Neural cell (in vitro differentiated cells): ENCODE results near the gene MYO19. TPM values are rescaled to one million over a fixed set of nuclear protein-coding genes. Genes with fewer than 3 reads are reported as not detected.

Experiments used
- H2AFZ ChIP-seq: fragments of 200-600, 300-800 bp; sonication (generic), shearing (Covaris generic); 2 replicates; pipeline ENCODE4 v1.6.0; 2014; ENCODE audit warnings: low read depth, mild to moderate bottlenecking, antibody characterized with exemption, low read length, moderate library complexity
- H3F3A ChIP-seq: fragments of 200-600 bp; shearing (Covaris generic); 2 replicates; pipeline ENCODE4 v1.6.1; 2016; ENCODE audit warnings: mild to moderate bottlenecking, moderate library complexity, mixed read lengths, antibody characterized with exemption, low read length; ENCODE audit not compliant: insufficient read depth, poor library complexity, severe bottlenecking
- H3K27ac ChIP-seq: fragments of 200-600, 300-800 bp; sonication (generic), shearing (Covaris generic); 2 replicates; pipeline ENCODE4 v1.5.1; 2014; ENCODE audit warnings: mild to moderate bottlenecking, low read length, moderate library complexity
- H3K27me3 ChIP-seq: fragments of 300-800, 200-600 bp; sonication (generic), shearing (Covaris generic); 2 replicates; pipeline ENCODE4 v1.6.0; 2014; ENCODE audit warnings: mild to moderate bottlenecking, low read depth, low read length, moderate library complexity; ENCODE audit not compliant: insufficient read depth
- H3K36me3 ChIP-seq: fragments of 300-800, 200-600 bp; sonication (generic), shearing (Covaris generic); 2 replicates; pipeline ENCODE4 v1.5.1; 2014; ENCODE audit warnings: mild to moderate bottlenecking, antibody characterized with exemption, low read length, moderate library complexity; ENCODE audit not compliant: insufficient read depth
- H3K4me2 ChIP-seq: fragments of 300-800, 200-600 bp; sonication (generic), shearing (Covaris generic); 2 replicates; pipeline ENCODE4 v1.6.0; 2014; ENCODE audit warnings: mild to moderate bottlenecking, low read length
- H3K4me3 ChIP-seq: fragments of 300-800, 200-600 bp; sonication (generic), shearing (Covaris generic); 2 replicates; pipeline ENCODE4 v1.5.1; 2014; ENCODE audit warnings: mild to moderate bottlenecking, low read length, moderate library complexity
- H3K79me2 ChIP-seq: fragments of 200-600 bp; shearing (Covaris generic); replicated peaks from 2 replicates; pipeline ENCODE4 v1.6.0; 2014; ENCODE audit warnings: mild to moderate bottlenecking, low read length, moderate library complexity; ENCODE audit not compliant: insufficient read depth
- H3K9ac ChIP-seq: fragments of 300-800, 200-600 bp; sonication (generic), shearing (Covaris generic); 2 replicates; pipeline ENCODE4 v1.6.1; 2016; ENCODE audit warnings: mild to moderate bottlenecking, low read length, mixed read lengths
- H3K9me2 ChIP-seq: fragments of 200-600 bp; shearing (Covaris generic); 2 replicates; pipeline ENCODE4 v1.6.1; 2016; ENCODE audit warnings: mild to moderate bottlenecking, low read length, mixed read lengths; ENCODE audit not compliant: insufficient read depth
- H3K9me3 ChIP-seq: fragments of 200-600, 300-800 bp; sonication (generic), shearing (Covaris generic); 2 replicates; pipeline ENCODE4 v1.6.1; 2016; ENCODE audit warnings: mild to moderate bottlenecking, mixed run types, low read length, moderate library complexity, mixed read lengths
- H4K20me1 ChIP-seq: fragments of 200-600 bp; shearing (Covaris generic); 2 replicates; pipeline ENCODE4 v1.6.1; 2016; ENCODE audit warnings: mild to moderate bottlenecking, mixed run types; ENCODE audit not compliant: insufficient read depth
- EP300 ChIP-seq: fragments of 450-650 bp; conservative IDR thresholded peaks from 2 replicates; pipeline ENCODE4 v1.6.1; 2014; ENCODE audit warnings: antibody characterized with exemption, mild to moderate bottlenecking, moderate library complexity; ENCODE audit not compliant: poor library complexity, severe bottlenecking
- EZH2 ChIP-seq: fragments of 200-600, 300-800 bp; shearing (Covaris generic), sonication (generic); IDR thresholded peaks from 2 replicates; pipeline ENCODE4 v1.6.1; 2014; ENCODE audit warnings: antibody characterized with exemption, low read length, borderline replicate concordance, mild to moderate bottlenecking; ENCODE audit not compliant: insufficient read depth, poor library complexity, severe bottlenecking
- MXI1 ChIP-seq: fragments of 450-650 bp; conservative IDR thresholded peaks from 2 replicates; pipeline ENCODE4 v1.6.1; 2014; ENCODE audit warnings: antibody characterized with exemption, mild to moderate bottlenecking; ENCODE audit not compliant: poor library complexity, severe bottlenecking
- POLR2AphosphoS5 ChIP-seq: IDR thresholded peaks from 2 replicates; pipeline ENCODE4 v1.6.1; 2012
- RAD21 ChIP-seq: fragments of 450-650 bp; conservative IDR thresholded peaks from 2 replicates; pipeline ENCODE4 v1.6.1; 2014; ENCODE audit warnings: antibody characterized with exemption, mild to moderate bottlenecking, moderate library complexity
- SMC3 ChIP-seq: fragments of 450-650 bp; conservative IDR thresholded peaks from 2 replicates; pipeline ENCODE4 v1.6.1; 2014; ENCODE audit warnings: antibody characterized with exemption, mild to moderate bottlenecking, moderate library complexity; ENCODE audit not compliant: poor library complexity
- TAF1 ChIP-seq: IDR thresholded peaks from 2 replicates; pipeline ENCODE4 v1.6.1; 2012; ENCODE audit warnings: low read depth
- polyA plus RNA-seq: library from polyadenylated mRNA; depleted of rRNA; stranded (reverse); fragments of >200 nt; gene quantifications from 2 replicates; pipeline ENCODE4 v1.2.3, GENCODE V29; 2014
- TF ChIP-seq, protein P1 (sequence below): fragments of 450-650 bp; IDR thresholded peaks from 2 replicates; pipeline ENCODE4 v1.5.1; 2014; ENCODE audit warnings: antibody characterized with exemption, mild to moderate bottlenecking, moderate library complexity; ENCODE audit not compliant: poor library complexity, severe bottlenecking
- TF ChIP-seq, protein P2 (sequence below): IDR thresholded peaks from 2 replicates; pipeline ENCODE4 v1.6.1; 2012; ENCODE audit warnings: borderline replicate concordance

The MYO19 gene
- polyA plus RNA-seq, 1 donor from 2014 or later, result 51.5 TPM

DNA sequence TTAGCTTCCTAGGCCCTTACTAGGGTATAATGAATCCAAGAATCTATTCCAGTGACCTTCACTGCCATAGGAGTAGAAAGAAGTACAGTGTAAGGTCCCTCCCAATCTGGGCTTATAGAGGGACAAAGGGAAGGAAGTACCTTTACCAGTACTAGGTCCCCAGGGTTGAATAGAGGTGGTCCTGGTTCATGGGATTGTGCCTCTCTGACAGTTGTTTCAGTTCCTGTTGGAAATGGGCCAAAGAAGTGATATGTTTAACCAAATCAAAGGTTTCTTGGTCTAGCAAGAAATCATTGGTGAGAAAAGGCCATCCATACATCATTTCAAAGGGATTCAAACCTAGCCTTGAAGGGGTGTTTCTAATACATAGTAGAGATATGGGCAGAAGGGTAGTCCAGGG is 64.2 kb downstream of the MYO19 start:
- no peaks in the 10 kb centered on the region for H3K9me2 ChIP-seq
- TF ChIP-seq, protein P1, sequence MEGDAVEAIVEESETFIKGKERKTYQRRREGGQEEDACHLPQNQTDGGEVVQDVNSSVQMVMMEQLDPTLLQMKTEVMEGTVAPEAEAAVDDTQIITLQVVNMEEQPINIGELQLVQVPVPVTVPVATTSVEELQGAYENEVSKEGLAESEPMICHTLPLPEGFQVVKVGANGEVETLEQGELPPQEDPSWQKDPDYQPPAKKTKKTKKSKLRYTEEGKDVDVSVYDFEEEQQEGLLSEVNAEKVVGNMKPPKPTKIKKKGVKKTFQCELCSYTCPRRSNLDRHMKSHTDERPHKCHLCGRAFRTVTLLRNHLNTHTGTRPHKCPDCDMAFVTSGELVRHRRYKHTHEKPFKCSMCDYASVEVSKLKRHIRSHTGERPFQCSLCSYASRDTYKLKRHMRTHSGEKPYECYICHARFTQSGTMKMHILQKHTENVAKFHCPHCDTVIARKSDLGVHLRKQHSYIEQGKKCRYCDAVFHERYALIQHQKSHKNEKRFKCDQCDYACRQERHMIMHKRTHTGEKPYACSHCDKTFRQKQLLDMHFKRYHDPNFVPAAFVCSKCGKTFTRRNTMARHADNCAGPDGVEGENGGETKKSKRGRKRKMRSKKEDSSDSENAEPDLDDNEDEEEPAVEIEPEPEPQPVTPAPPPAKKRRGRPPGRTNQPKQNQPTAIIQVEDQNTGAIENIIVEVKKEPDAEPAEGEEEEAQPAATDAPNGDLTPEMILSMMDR, result no peak
- TF ChIP-seq POLR2AphosphoS5, result no peak
- TF ChIP-seq SMC3, result no peak
- no peak for TF ChIP-seq TAF1
- TF ChIP-seq MXI1, result no peak
- no peak for TF ChIP-seq EZH2
- no peak for TF ChIP-seq RAD21
- TF ChIP-seq EP300, result no peak
- TF ChIP-seq, protein P2, sequence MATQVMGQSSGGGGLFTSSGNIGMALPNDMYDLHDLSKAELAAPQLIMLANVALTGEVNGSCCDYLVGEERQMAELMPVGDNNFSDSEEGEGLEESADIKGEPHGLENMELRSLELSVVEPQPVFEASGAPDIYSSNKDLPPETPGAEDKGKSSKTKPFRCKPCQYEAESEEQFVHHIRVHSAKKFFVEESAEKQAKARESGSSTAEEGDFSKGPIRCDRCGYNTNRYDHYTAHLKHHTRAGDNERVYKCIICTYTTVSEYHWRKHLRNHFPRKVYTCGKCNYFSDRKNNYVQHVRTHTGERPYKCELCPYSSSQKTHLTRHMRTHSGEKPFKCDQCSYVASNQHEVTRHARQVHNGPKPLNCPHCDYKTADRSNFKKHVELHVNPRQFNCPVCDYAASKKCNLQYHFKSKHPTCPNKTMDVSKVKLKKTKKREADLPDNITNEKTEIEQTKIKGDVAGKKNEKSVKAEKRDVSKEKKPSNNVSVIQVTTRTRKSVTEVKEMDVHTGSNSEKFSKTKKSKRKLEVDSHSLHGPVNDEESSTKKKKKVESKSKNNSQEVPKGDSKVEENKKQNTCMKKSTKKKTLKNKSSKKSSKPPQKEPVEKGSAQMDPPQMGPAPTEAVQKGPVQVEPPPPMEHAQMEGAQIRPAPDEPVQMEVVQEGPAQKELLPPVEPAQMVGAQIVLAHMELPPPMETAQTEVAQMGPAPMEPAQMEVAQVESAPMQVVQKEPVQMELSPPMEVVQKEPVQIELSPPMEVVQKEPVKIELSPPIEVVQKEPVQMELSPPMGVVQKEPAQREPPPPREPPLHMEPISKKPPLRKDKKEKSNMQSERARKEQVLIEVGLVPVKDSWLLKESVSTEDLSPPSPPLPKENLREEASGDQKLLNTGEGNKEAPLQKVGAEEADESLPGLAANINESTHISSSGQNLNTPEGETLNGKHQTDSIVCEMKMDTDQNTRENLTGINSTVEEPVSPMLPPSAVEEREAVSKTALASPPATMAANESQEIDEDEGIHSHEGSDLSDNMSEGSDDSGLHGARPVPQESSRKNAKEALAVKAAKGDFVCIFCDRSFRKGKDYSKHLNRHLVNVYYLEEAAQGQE, result no peak
- no peaks in the 10 kb centered on the region for H3K79me2 ChIP-seq
- H3K27me3 ChIP-seq, result peaks cover 8% of the 10 kb centered on the region
- H3K4me2 ChIP-seq, result no peak overlapping the region
- no peaks in the 10 kb centered on the region for H3K9me3 ChIP-seq
- no peaks in the 10 kb centered on the region for H3K36me3 ChIP-seq
- no peak overlapping the region for H3K27ac ChIP-seq
- no peaks in the 10 kb centered on the region for H3F3A ChIP-seq
- H4K20me1 ChIP-seq, result no peaks in the 10 kb centered on the region
- H2AFZ ChIP-seq, result no peak overlapping the region
- H3K4me3 ChIP-seq, result no peak overlapping the region
- H3K9ac ChIP-seq, result no peak overlapping the region

DNA sequence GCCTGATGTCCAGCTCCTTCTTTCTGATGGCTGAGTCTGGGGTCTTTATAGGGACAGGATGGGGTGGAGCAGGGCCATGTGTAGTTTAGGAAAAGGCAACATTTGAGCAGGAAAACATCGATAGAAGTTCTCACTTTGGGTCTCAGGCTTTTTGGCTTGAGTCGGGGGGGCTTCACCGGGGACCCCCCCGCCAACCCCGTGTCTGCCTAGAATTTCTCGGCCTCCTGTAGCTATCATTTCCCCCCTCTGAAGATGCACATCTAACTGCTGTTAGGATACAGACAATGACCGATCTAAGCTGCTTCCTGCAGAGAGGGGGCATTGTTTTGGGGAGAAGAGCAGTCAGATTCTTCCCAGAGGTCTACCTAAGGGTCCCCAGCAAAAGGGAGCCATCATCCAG is 64.9 kb downstream of the MYO19 start:
- TF ChIP-seq POLR2AphosphoS5 (no peak), TAF1 (no peak), MXI1 (no peak), EP300 (no peak), EZH2 (no peak), RAD21 (no peak), SMC3 (no peak)
- TF ChIP-seq, protein P2, result no peak
- TF ChIP-seq, protein P1, result no peak
- no peak overlapping the region for H3K27ac ChIP-seq
- peaks cover 16% of the 10 kb centered on the region for H3K27me3 ChIP-seq

More for the DNA sequence above, 64.9 kb downstream of the MYO19 start:
- Histone ChIP-seq H2AFZ (no peak overlapping the region), H3K9me2 (no peaks in the 10 kb centered on the region), H4K20me1 (no peaks in the 10 kb centered on the region), H3K36me3 (no peaks in the 10 kb centered on the region), H3K9ac (no peak overlapping the region), H3K79me2 (no peaks in the 10 kb centered on the region), H3K9me3 (no peaks in the 10 kb centered on the region), H3K4me2 (no peak overlapping the region), H3K4me3 (no peak overlapping the region), H3F3A (no peaks in the 10 kb centered on the region)
